Transverse colon (tissue), 4 donors: ENCODE data around the gene CFAP99.

Experiments
- CTCF ChIP-seq, 5 experiments: fragments of 200-600 bp in 3 of 5; fragments of 450-650 bp in 2 of 5; sonication (generic) in 3 of 5; IDR thresholded peaks; 1 replicate in 2 of 5; 2 replicates in 3 of 5; pipeline ENCODE4 v1.5.1; 2016 to 2017; ENCODE audit warnings: antibody characterized with exemption in 5 of 5, inconsistent platforms in 3 of 5, mild to moderate bottlenecking in 2 of 5, moderate library complexity in 1 of 5
- EP300 ChIP-seq: sonication (generic); formaldehyde crosslinking; IDR thresholded peaks from one replicate; pipeline ENCODE4 v1.6.1; 2017; ENCODE audit warnings: antibody characterized with exemption, low read depth
- POLR2A ChIP-seq: fragments of 450-650 bp; IDR thresholded peaks from one replicate; pipeline ENCODE4 v1.6.1; 2016; ENCODE audit warnings: antibody characterized with exemption, mild to moderate bottlenecking, moderate library complexity
- POLR2AphosphoS5 ChIP-seq, 3 donors: sonication (generic); formaldehyde crosslinking; IDR thresholded peaks; one replicate each; pipeline ENCODE4 v1.6.1; 2016; ENCODE audit warnings: antibody characterized with exemption in 3 of 3

GRCh38 chr4:2390784-2391421, 27.9 kb upstream of the CFAP99 start:
- TF ChIP-seq POLR2A (no peak), CTCF (IDR thresholded peaks at IDR 0.05) (no peak), POLR2AphosphoS5 (IDR thresholded peaks at IDR 0.05) (no peak), EP300 (no peak)
